Pancreas (tissue), 10 donors: ENCODE data around the gene SMIM23. TPM values are rescaled to one million over a fixed set of nuclear protein-coding genes. Genes with fewer than 3 reads are reported as not detected.

ENCODE experiments used
- ATAC-seq, 4 donors: fragments of 200-7000 bp; cut with Tn5 transposase; one replicate each; pipeline versions ENCODE4 v1.8.0 to v1.9.1; 2020; ENCODE audit warnings: mild to moderate bottlenecking in 4 of 4, moderate library complexity in 4 of 4
- DNase-seq, 6 donors: peaks; one replicate each; pipeline ENCODE4 v3.0.0-alpha.2; 2020
- FAIRE-seq: peaks from 2 replicates; lab custom pipeline; 2012; peaks lifted over from hg19 to GRCh38; lab: Jason Lieb, UNC
- H3K27ac ChIP-seq, 4 donors: fragments of 200-600 bp; sonication (generic); 1 replicate in 3 of 4; 2 replicates in 1 of 4; pipeline versions ENCODE4 v1.5.0 to v1.8.0; 2020
- H3K27me3 ChIP-seq, 4 donors: fragments of 200-600 bp; one replicate each; pipeline ENCODE4 v1.8.0; 2021
- H3K36me3 ChIP-seq, 3 donors: fragments of 200-600 bp; sonication (generic) in 1 of 3; one replicate each; pipeline versions ENCODE4 v1.5.0 to v1.8.0; 2020 to 2021
- H3K4me1 ChIP-seq, 3 donors: fragments of 200-600 bp; one replicate each; pipeline ENCODE4 v1.8.0; 2021
- H3K4me3 ChIP-seq, 4 donors: fragments of 200-600 bp; sonication (generic) in 2 of 4; one replicate each; pipeline versions ENCODE4 v1.5.0 to v1.8.0; 2020 to 2021
- H3K9me3 ChIP-seq, 4 donors: fragments of 200-600 bp; one replicate each; pipeline ENCODE4 v1.8.0; 2021
- WGBS, 2 donors: extraction: QIAGEN DNeasy Blood & Tissue Kit; methylation state at CpG; one replicate each; pipeline ENCODE4 v1.1.7; 2013; 5-methylcytosine and 5-hydroxymethylcytosine counted together
- intact Hi-C, 3 donors: fragments of 100-400 bp; cut with DNase I; formaldehyde crosslinking; loops; one replicate each; pipeline versions ENCODE4 v1.11.1 to v1.14.2; 2022
- polyA plus RNA-seq, 2 donors: library from polyadenylated mRNA; stranded (reverse); fragments of 200-250 nt; gene quantifications; one replicate each; pipeline ENCODE4 v1.2.3, GENCODE V29; 2013
- total RNA-seq, 6 donors: library from RNA; stranded (reverse); fragmentation: NEBNext Ultra II Directional in 4 of 6; extraction: Animal tissue kit (Norgen Biotek cat#: 25700) in 4 of 6; gene quantifications; one replicate each; pipeline versions ENCODE4 v1.2.1 to v1.2.4, GENCODE V29; 2021 to 2023
- TF ChIP-seq, protein P1 (sequence below), 4 donors: fragments of 200-600 bp; sonication (generic) in 3 of 4; IDR thresholded peaks; one replicate each; pipeline versions ENCODE4 v1.5.0 to v1.8.0; 2021; ENCODE audit warnings: antibody characterized with exemption in 4 of 4
- donor health status: healthy with polysubstance abuse.
- donor health status: DM: no; HTN: no; CAD: no; lungs with moderate emphysema.
- donor health status: DM: no; HTN: no; CAD: no.
- donor health status: control.
- donor health status: control.
- donor health status: Bipolar disorder and iron deficiency.
- donor health status: DM: yes; HTN: yes; CAD: no.
- donor health status: DM: no; HTN: no; CAD: no.
- donor health status: DM: no; HTN: no; CAD: no.
- donor health status: DM: yes; HTN: yes; CAD: no.

Gene SMIM23
- total RNA-seq, result not detected
- not detected for polyA plus RNA-seq

DNA sequence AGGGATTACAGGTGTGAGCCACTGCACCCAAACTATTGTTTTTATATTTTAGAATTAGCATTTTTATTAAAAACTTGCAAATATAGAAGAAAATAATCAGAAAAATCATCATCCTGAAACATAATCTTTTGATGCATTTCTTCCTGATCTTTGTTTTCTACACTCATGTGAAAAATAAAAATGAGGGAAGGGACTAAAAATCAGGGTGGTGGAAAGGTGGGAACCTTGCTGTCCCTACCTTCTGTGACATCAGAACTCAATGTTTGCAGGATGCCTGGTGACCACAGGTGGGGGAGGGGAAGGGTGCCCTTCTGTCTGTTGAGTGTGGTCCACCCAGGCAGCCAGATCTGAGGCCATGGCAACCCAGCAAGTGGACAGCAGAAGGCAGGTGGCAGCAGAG is at the start of gene SMIM23:
SMIM23 (plus strand) TSS at position 301 of the 400 bp plus-strand sequence; CDS start at position 356, 55 bp downstream.
- no peaks in the 10 kb centered on the region for H3K9me3 ChIP-seq
- no peak for ATAC-seq
- no peak within 1 kb of the TSS for H3K27ac ChIP-seq
- no peak for DNase-seq
- intact Hi-C loops, result no loop called here
- no peak for FAIRE-seq
- H3K36me3 ChIP-seq, result no peaks in the 10 kb centered on the region
- no peaks in the 10 kb centered on the region for H3K27me3 ChIP-seq
- no peaks in the 10 kb centered on the region for H3K4me1 ChIP-seq
- TF ChIP-seq, protein P1, sequence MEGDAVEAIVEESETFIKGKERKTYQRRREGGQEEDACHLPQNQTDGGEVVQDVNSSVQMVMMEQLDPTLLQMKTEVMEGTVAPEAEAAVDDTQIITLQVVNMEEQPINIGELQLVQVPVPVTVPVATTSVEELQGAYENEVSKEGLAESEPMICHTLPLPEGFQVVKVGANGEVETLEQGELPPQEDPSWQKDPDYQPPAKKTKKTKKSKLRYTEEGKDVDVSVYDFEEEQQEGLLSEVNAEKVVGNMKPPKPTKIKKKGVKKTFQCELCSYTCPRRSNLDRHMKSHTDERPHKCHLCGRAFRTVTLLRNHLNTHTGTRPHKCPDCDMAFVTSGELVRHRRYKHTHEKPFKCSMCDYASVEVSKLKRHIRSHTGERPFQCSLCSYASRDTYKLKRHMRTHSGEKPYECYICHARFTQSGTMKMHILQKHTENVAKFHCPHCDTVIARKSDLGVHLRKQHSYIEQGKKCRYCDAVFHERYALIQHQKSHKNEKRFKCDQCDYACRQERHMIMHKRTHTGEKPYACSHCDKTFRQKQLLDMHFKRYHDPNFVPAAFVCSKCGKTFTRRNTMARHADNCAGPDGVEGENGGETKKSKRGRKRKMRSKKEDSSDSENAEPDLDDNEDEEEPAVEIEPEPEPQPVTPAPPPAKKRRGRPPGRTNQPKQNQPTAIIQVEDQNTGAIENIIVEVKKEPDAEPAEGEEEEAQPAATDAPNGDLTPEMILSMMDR (IDR thresholded peaks at IDR 0.05), result no peak
- no peak within 1 kb of the TSS for H3K4me3 ChIP-seq

DNA sequence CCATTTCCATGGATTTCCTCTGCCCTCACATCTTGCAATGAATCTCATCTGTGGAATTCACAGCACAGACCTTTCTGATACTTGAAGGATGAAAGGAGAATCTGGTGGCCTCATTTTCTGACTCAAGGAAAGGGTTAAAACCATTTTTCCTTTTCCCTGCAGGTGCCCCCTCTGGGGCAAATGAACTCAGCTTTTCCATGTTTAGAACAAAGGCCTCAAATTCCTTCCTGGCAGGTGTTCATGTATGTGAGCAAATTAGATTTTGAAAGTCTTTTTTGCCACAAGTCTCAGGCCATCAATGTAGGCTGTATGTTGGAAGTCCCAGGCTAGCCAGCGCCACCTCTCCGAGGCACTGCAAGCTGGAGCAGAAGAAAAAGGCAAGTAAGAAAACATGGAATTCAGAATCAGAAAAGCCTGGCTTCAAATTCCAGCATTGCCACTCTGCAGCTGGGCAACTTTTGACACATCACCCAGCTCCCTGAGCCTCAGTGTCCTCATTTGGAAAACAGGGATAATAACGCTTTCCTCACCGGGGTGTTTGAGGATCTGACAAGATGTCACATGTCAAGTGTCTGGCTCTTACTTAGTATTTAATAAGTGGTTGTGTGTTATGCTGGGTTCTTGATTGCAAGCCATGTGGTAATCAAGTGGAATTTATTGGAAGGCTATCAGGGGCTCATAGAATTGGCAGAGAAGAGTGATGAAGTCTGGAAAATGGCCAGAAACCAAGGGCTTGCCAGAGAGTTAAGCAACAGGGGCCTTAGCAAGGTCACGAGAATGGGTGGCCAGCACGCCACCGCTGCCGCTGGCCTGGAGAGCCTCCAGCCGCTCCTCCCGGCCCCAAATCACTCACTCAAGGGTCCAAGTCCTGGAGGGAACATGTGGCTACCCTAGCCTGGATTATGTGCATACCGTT is 48.4 kb upstream of the SMIM23 start:
- Histone ChIP-seq H3K4me1 (no peaks in the 10 kb centered on the region), H3K27ac (no peak overlapping the region), H3K27me3 (no peaks in the 10 kb centered on the region), H3K9me3 (no peaks in the 10 kb centered on the region), H3K36me3 (no peaks in the 10 kb centered on the region), H3K4me3 (no peak overlapping the region)
- DNase-seq (peak in 3 of 6 donors; percentile 14 to 45 (median 29)), ATAC-seq (peak in 3 of 4 donors; percentile 31 to 74 (median 46)), FAIRE-seq (no peak)
- intact Hi-C loops, result no loop called here
- TF ChIP-seq, protein P1 (IDR thresholded peaks at IDR 0.05), result no peak
- 25 to 31% methylated on average over 11 of the region's 11 CpGs for WGBS, 2 donors

DNA sequence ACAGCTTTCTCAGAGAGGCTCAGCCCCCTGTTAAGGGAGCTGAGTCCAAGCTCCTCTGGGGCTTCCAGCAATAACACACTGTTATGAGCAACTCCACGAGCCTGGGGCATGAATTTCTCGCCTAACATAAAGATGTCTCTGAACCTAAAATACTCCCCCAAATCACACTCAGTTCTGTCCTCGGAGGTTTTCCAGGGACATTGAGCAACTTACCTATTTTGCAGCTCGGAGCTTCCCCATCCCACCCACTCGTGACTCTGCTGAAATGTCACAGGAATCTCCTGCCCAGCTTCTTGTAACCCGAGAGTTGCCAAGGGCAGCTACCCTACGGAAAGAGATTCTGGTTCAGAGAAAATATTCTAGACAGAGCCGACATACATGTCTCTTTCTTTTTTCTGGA is 47.1 kb upstream of the SMIM23 start:
- no peak overlapping the region for H3K27ac ChIP-seq
- H3K4me3 ChIP-seq, result no peak overlapping the region
- no peak for FAIRE-seq
- intact Hi-C loops, result no loop called here
- H3K36me3 ChIP-seq, result no peaks in the 10 kb centered on the region
- TF ChIP-seq, protein P1 (IDR thresholded peaks at IDR 0.05), result no peak
- WGBS, 2 donors, result 80 to 88% methylated on average over 8 of the region's 8 CpGs
- DNase-seq, result no peak
- H3K4me1 ChIP-seq, result no peaks in the 10 kb centered on the region
- no peaks in the 10 kb centered on the region for H3K9me3 ChIP-seq
- no peaks in the 10 kb centered on the region for H3K27me3 ChIP-seq
- no peak for ATAC-seq

DNA sequence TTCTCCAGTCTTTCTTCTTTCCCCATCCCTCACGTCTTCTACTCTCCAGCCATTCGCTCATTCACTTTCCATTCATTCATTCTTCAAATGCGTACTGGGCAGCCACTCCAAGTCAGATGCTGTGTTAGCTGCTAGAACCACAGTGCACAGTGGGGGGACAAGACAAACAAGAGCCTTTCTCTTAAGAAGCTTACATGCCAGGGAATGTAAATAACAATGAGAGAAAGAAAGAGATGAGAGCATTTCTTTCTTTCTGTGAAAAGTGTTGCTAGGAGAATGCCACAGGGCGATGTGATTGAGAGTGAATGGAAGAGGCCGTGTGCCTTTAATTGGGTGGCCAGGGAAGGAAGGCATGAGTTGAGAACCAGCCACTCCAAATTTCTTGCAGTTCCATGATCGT is 46.3 kb upstream of the SMIM23 start:
- intact Hi-C loops, result no loop called here
- 83 to 87% methylated on average over 6 of the region's 6 CpGs for WGBS, 2 donors

More for the DNA sequence above, 46.3 kb upstream of the SMIM23 start:
- no peaks in the 10 kb centered on the region for H3K27me3 ChIP-seq
- no peaks in the 10 kb centered on the region for H3K4me1 ChIP-seq
- DNase-seq (no peak), ATAC-seq (no peak), FAIRE-seq (no peak)
- no peaks in the 10 kb centered on the region for H3K9me3 ChIP-seq
- TF ChIP-seq, protein P1 (IDR thresholded peaks at IDR 0.05), result no peak
- H3K36me3 ChIP-seq, result no peaks in the 10 kb centered on the region
- H3K4me3 ChIP-seq, result no peak overlapping the region
- no peak overlapping the region for H3K27ac ChIP-seq
